HepG2 (cell line): ENCODE data around the gene NR2C1. TPM values are rescaled to one million over a fixed set of nuclear protein-coding genes. Genes with fewer than 3 reads are reported as not detected.

Experiments
- ATF1 ChIP-seq: IDR thresholded peaks from 2 replicates; pipeline ENCODE4 v1.6.1; 2016; ENCODE audit warnings: mild to moderate bottlenecking, control low read depth
- ISL2 ChIP-seq: sonication (generic); formaldehyde crosslinking; IDR thresholded peaks from 2 replicates; pipeline ENCODE4 v1.5.0; 2020; ENCODE audit warnings: missing genetic modification reagents
- NFIC ChIP-seq: IDR thresholded peaks from 2 replicates; pipeline ENCODE4 v1.6.1; 2012; ENCODE audit warnings: mild to moderate bottlenecking, low read length, inconsistent platforms
- NR3C1 ChIP-seq: sonication (generic); formaldehyde crosslinking; IDR thresholded peaks from 2 replicates; pipeline ENCODE4 v1.4.0; 2020; ENCODE audit warnings: missing genetic modification reagents
- PTBP1 ChIP-seq: fragments of 200-400 bp; formaldehyde crosslinking; IDR thresholded peaks from 2 replicates; pipeline ENCODE4 v1.6.1; 2018; ENCODE audit warnings: low read length, low read depth; ENCODE audit not compliant: poor library complexity, severe bottlenecking
- SETDB1 ChIP-seq: sonication (generic); formaldehyde crosslinking; IDR thresholded peaks from 2 replicates; pipeline ENCODE4 v1.5.1; 2020; ENCODE audit warnings: missing genetic modification reagents, mild to moderate bottlenecking, borderline replicate concordance
- SUZ12 ChIP-seq: fragments of 150-350 bp; IDR thresholded peaks from 2 replicates; pipeline ENCODE4 v1.6.1; 2014; ENCODE audit warnings: low read depth, low read length
- XBP1 ChIP-seq: sonication (generic); formaldehyde crosslinking; IDR thresholded peaks from 2 replicates; pipeline ENCODE4 v1.5.0; 2020; ENCODE audit warnings: missing genetic modification reagents
- ZFP82 ChIP-seq: sonication (generic); formaldehyde crosslinking; IDR thresholded peaks from 2 replicates; pipeline ENCODE4 v1.5.1; 2020; ENCODE audit warnings: mild to moderate bottlenecking, missing genetic modification reagents, borderline replicate concordance
- ZFY ChIP-seq: sonication (generic); formaldehyde crosslinking; IDR thresholded peaks from 2 replicates; pipeline ENCODE4 v1.4.0; 2020; ENCODE audit warnings: missing genetic modification reagents
- ZNF317 ChIP-seq: sonication (generic); formaldehyde crosslinking; IDR thresholded peaks from 2 replicates; pipeline ENCODE4 v1.5.0; 2020; ENCODE audit warnings: mild to moderate bottlenecking, missing genetic modification reagents
- ZNF350 ChIP-seq: sonication (generic); formaldehyde crosslinking; IDR thresholded peaks from 2 replicates; pipeline ENCODE4 v1.4.0; 2020; ENCODE audit warnings: mild to moderate bottlenecking, low read depth, missing genetic modification reagents, borderline replicate concordance
- ZNF75D ChIP-seq: sonication (generic); formaldehyde crosslinking; IDR thresholded peaks from 2 replicates; pipeline ENCODE4 v1.8.1; 2023; ENCODE audit warnings: missing genetic modification reagents, mild to moderate bottlenecking, borderline replicate concordance
- polyA plus RNA-seq, 8 experiments: library from polyadenylated mRNA; depleted of rRNA in 3 of 8; stranded (reverse) in 7 of 8; unstranded in 1 of 8; fragments of >200 nt; fragmentation: Illumina TruSeq in 4 of 8; extraction: Trizol in 4 of 8; gene quantifications; 2 replicates each; pipeline versions ENCODE4 v1.2.1 to v1.2.3, GENCODE V29; 2011 to 2016; ENCODE audit warnings: low read depth in 4 of 8, missing spikeins in 1 of 8, mixed read lengths in 1 of 8; ENCODE audit not compliant: insufficient read depth in 1 of 8
- total RNA-seq, 5 experiments: library from RNA; depleted of rRNA; stranded (reverse); fragments of >200 nt; fragmentation: Illumina TruSeq; extraction: Trizol; gene quantifications; 2 replicates each; pipeline ENCODE4 v1.2.3, GENCODE V29; 2016; ENCODE audit warnings: low read depth in 1 of 5
- TF ChIP-seq, protein P1 (sequence below): sonication (generic); formaldehyde crosslinking; IDR thresholded peaks from 2 replicates; pipeline ENCODE4 v1.4.0; 2020; ENCODE audit warnings: missing genetic modification reagents
- TF ChIP-seq, protein P2 (sequence below): sonication (generic); formaldehyde crosslinking; IDR thresholded peaks from 2 replicates; pipeline ENCODE4 v1.9.0; 2021; ENCODE audit warnings: missing genetic modification reagents, borderline replicate concordance
- TF ChIP-seq, protein P3 (sequence below): sonication (generic); formaldehyde crosslinking; IDR thresholded peaks from 2 replicates; pipeline ENCODE4 v1.5.0; 2020; ENCODE audit warnings: missing genetic modification reagents, mild to moderate bottlenecking, borderline replicate concordance
- TF ChIP-seq, protein P4 (sequence below): sonication (generic); formaldehyde crosslinking; IDR thresholded peaks from 2 replicates; pipeline ENCODE4 v1.5.0; 2020; ENCODE audit warnings: mild to moderate bottlenecking, missing genetic modification reagents
- TF ChIP-seq, protein P5 (sequence below): sonication (generic); formaldehyde crosslinking; IDR thresholded peaks from 2 replicates; pipeline ENCODE4 v1.5.0; 2020; ENCODE audit warnings: missing genetic modification reagents
- TF ChIP-seq, protein P6 (sequence below): sonication (generic); formaldehyde crosslinking; IDR thresholded peaks from 2 replicates; pipeline ENCODE4 v1.5.0; 2020; ENCODE audit warnings: missing genetic modification reagents
- TF ChIP-seq, protein P7 (sequence below): sonication (generic); formaldehyde crosslinking; IDR thresholded peaks from 2 replicates; pipeline ENCODE4 v1.4.0; 2020; ENCODE audit warnings: mild to moderate bottlenecking, missing genetic modification reagents

Gene NR2C1
- total and polyA plus RNA-seq, 2 of the 13 experiments (the other 11 are each of a cell fraction or from before 2014, with no cell fraction given) = 38.0 to 70.8 TPM

DNA sequence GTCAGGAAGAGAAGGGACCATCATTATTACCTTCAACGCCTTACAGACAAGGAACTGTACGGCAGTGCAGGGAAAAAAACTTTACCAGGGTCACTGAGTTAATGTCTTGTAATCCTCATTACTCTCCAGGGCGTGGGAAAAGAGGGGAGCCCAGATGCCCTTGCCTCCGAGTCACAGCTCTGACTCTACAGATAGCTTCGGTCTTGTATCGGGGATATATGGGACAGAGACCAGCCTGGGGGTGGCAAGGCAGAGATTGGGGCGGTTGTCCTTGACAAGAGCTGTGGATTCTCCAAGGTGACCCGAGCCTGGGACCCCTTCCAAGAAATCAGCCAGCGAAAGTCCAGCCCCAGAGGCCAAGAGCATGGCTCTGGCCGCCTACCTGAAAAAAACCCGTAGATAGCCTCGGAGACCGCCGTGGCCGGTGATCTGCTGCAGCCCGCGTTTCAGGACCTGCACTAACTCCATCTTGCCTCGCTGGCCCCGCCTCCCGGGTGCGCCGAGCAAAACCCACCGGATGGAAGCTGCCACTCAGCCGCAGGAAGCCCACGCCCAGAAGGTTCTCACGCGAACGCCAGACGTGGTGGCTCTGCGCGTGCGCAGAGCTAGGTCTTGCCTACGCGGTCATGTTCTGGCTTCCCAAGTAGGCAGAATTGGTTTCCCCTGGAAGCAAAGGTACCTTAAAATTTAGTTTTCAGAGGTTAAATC is 70.1 kb downstream of the NR2C1 start, which contains the start of gene NDUFA12 (continued):
- no peak for TF ChIP-seq ATF1 (CRISPR knock-in tag)
- TF ChIP-seq SETDB1 (CRISPR knock-in tag) = no peak
- peak; percentile 52; the same call in 1 of the 2 replicates for TF ChIP-seq ISL2 (CRISPR knock-in tag)
- TF ChIP-seq SUZ12 = no peak
- TF ChIP-seq NR3C1 (CRISPR knock-in tag) = no peak
- TF ChIP-seq XBP1 = no peak
- TF ChIP-seq, protein P1, sequence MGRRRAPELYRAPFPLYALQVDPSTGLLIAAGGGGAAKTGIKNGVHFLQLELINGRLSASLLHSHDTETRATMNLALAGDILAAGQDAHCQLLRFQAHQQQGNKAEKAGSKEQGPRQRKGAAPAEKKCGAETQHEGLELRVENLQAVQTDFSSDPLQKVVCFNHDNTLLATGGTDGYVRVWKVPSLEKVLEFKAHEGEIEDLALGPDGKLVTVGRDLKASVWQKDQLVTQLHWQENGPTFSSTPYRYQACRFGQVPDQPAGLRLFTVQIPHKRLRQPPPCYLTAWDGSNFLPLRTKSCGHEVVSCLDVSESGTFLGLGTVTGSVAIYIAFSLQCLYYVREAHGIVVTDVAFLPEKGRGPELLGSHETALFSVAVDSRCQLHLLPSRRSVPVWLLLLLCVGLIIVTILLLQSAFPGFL (CRISPR knock-in tag) = no peak
- TF ChIP-seq, protein P2, sequence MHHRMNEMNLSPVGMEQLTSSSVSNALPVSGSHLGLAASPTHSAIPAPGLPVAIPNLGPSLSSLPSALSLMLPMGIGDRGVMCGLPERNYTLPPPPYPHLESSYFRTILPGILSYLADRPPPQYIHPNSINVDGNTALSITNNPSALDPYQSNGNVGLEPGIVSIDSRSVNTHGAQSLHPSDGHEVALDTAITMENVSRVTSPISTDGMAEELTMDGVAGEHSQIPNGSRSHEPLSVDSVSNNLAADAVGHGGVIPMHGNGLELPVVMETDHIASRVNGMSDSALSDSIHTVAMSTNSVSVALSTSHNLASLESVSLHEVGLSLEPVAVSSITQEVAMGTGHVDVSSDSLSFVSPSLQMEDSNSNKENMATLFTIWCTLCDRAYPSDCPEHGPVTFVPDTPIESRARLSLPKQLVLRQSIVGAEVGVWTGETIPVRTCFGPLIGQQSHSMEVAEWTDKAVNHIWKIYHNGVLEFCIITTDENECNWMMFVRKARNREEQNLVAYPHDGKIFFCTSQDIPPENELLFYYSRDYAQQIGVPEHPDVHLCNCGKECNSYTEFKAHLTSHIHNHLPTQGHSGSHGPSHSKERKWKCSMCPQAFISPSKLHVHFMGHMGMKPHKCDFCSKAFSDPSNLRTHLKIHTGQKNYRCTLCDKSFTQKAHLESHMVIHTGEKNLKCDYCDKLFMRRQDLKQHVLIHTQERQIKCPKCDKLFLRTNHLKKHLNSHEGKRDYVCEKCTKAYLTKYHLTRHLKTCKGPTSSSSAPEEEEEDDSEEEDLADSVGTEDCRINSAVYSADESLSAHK (CRISPR knock-in tag) = no peak
- TF ChIP-seq, protein P3, sequence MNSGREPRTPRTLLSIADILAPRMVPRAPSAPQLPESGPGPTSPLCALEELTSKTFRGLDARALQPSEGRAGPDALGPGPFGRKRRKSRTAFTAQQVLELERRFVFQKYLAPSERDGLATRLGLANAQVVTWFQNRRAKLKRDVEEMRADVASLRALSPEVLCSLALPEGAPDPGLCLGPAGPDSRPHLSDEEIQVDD (CRISPR knock-in tag) = no peak
- TF ChIP-seq, protein P4, sequence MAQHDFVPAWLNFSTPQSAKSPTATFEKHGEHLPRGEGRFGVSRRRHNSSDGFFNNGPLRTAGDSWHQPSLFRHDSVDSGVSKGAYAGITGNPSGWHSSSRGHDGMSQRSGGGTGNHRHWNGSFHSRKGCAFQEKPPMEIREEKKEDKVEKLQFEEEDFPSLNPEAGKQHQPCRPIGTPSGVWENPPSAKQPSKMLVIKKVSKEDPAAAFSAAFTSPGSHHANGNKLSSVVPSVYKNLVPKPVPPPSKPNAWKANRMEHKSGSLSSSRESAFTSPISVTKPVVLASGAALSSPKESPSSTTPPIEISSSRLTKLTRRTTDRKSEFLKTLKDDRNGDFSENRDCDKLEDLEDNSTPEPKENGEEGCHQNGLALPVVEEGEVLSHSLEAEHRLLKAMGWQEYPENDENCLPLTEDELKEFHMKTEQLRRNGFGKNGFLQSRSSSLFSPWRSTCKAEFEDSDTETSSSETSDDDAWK (CRISPR knock-in tag) = no peak
- no peak; the same call in none of the 2 replicates for TF ChIP-seq ZFP82
- peak; percentile 54; the same call in 1 of the 2 replicates for TF ChIP-seq ZNF317
- TF ChIP-seq ZFY (CRISPR knock-in tag) = peak; percentile 73
- TF ChIP-seq, protein P5, sequence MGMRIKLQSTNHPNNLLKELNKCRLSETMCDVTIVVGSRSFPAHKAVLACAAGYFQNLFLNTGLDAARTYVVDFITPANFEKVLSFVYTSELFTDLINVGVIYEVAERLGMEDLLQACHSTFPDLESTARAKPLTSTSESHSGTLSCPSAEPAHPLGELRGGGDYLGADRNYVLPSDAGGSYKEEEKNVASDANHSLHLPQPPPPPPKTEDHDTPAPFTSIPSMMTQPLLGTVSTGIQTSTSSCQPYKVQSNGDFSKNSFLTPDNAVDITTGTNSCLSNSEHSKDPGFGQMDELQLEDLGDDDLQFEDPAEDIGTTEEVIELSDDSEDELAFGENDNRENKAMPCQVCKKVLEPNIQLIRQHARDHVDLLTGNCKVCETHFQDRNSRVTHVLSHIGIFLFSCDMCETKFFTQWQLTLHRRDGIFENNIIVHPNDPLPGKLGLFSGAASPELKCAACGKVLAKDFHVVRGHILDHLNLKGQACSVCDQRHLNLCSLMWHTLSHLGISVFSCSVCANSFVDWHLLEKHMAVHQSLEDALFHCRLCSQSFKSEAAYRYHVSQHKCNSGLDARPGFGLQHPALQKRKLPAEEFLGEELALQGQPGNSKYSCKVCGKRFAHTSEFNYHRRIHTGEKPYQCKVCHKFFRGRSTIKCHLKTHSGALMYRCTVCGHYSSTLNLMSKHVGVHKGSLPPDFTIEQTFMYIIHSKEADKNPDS (CRISPR knock-in tag) = no peak
- TF ChIP-seq PTBP1 = no peak
- no peak for TF ChIP-seq ZNF75D (CRISPR knock-in tag)
- TF ChIP-seq NFIC = no peak
- peak; percentile 86; the same call in 1 of the 2 replicates for TF ChIP-seq ZNF350 (CRISPR knock-in tag)
- TF ChIP-seq, protein P6, sequence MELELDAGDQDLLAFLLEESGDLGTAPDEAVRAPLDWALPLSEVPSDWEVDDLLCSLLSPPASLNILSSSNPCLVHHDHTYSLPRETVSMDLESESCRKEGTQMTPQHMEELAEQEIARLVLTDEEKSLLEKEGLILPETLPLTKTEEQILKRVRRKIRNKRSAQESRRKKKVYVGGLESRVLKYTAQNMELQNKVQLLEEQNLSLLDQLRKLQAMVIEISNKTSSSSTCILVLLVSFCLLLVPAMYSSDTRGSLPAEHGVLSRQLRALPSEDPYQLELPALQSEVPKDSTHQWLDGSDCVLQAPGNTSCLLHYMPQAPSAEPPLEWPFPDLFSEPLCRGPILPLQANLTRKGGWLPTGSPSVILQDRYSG (CRISPR knock-in tag) = no peak
- TF ChIP-seq, protein P7, sequence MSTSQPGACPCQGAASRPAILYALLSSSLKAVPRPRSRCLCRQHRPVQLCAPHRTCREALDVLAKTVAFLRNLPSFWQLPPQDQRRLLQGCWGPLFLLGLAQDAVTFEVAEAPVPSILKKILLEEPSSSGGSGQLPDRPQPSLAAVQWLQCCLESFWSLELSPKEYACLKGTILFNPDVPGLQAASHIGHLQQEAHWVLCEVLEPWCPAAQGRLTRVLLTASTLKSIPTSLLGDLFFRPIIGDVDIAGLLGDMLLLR (CRISPR knock-in tag) = peak; percentile 72; the same call in 1 of the 2 replicates
